CD4-positive, CD25-positive, alpha-beta regulatory T cell (primary cell): ENCODE data around the gene NCKAP5. TPM values are rescaled to one million over a fixed set of nuclear protein-coding genes. Genes with fewer than 3 reads are reported as not detected.

Experiments used
- ATAC-seq, 2 donors: fragments of 150-1000 bp; cut with Tn5 transposase; one replicate each; pipeline ENCODE4 v1.10.0; 2021; ENCODE audit warnings: low read depth in 2 of 2, moderate number of reproducible peaks in 2 of 2, moderate library complexity in 1 of 2
- DNase-seq, 3 donors: peaks; one replicate each; pipeline versions ENCODE4 v3.0.0 to v3.0.0-alpha.2; 2012 to 2022; ENCODE audit warnings: mixed read lengths in 1 of 3
- H3K27ac ChIP-seq: one replicate; pipeline ENCODE4 v1.7.0; 2013; ENCODE audit warnings: mild to moderate bottlenecking, low read length; ENCODE audit not compliant: insufficient read depth, poor library complexity, severe bottlenecking
- H3K27me3 ChIP-seq: one replicate; pipeline ENCODE4 v1.7.0; 2013; ENCODE audit warnings: low read length; ENCODE audit not compliant: control insufficient read depth, insufficient read depth
- H3K36me3 ChIP-seq: one replicate; pipeline ENCODE4 v1.7.0; 2013; ENCODE audit warnings: mild to moderate bottlenecking, low read length, moderate library complexity; ENCODE audit not compliant: control insufficient read depth, insufficient read depth
- H3K4me1 ChIP-seq: 2 replicates; pipeline ENCODE4 v1.7.0; 2013; ENCODE audit warnings: mild to moderate bottlenecking, low read length; ENCODE audit not compliant: insufficient read depth, control insufficient read depth, poor library complexity, severe bottlenecking
- H3K4me3 ChIP-seq: one replicate; pipeline ENCODE4 v1.7.0; 2013; ENCODE audit warnings: low read depth, mild to moderate bottlenecking, low read length, moderate library complexity
- H3K9me3 ChIP-seq, 2 experiments: 1 replicate in 1 of 2; 2 replicates in 1 of 2; pipeline ENCODE4 v1.7.0; 2013; ENCODE audit warnings: low read length in 2 of 2, mild to moderate bottlenecking in 1 of 2, moderate library complexity in 1 of 2; ENCODE audit not compliant: control insufficient read depth in 2 of 2
- H3K27ac Mint-ChIP-seq, 3 donors: one replicate each; pipeline ENCODE4 v1.8.0; 2020 to 2022; ENCODE audit warnings: mild to moderate bottlenecking in 3 of 3, mixed read lengths in 3 of 3, moderate library complexity in 2 of 3
- H3K27me3 Mint-ChIP-seq: one replicate; pipeline ENCODE4 v1.8.0; 2022; ENCODE audit warnings: mild to moderate bottlenecking, mixed read lengths
- H3K36me3 Mint-ChIP-seq: one replicate; pipeline ENCODE4 v1.8.0; 2020; ENCODE audit warnings: mixed read lengths
- H3K4me1 Mint-ChIP-seq, 4 donors: one replicate each; pipeline ENCODE4 v1.8.0; 2020 to 2022; ENCODE audit warnings: mixed read lengths in 4 of 4, mild to moderate bottlenecking in 1 of 4
- H3K4me3 Mint-ChIP-seq, 4 donors: one replicate each; pipeline ENCODE4 v1.8.0; 2020 to 2022; ENCODE audit warnings: mild to moderate bottlenecking in 4 of 4, mixed read lengths in 4 of 4, moderate library complexity in 3 of 4
- H3K9me3 Mint-ChIP-seq, 7 donors: one replicate each; pipeline ENCODE4 v1.8.0; 2020 to 2022; ENCODE audit warnings: mixed read lengths in 7 of 7, mild to moderate bottlenecking in 3 of 7, moderate library complexity in 2 of 7
- polyA plus RNA-seq, 4 donors: library from polyadenylated mRNA; unstranded; fragments of 300-500 nt; fragmentation: Illumina TruSeq; gene quantifications; one replicate each; pipeline ENCODE4 v1.2.3, GENCODE V29; 2021
- total RNA-seq: library from RNA; stranded (reverse); gene quantifications from one replicate; pipeline ENCODE4 v1.2.3, GENCODE V29; 2022

NCKAP5 gene
- total and polyA plus RNA-seq, 5 donors from 2014 or later = not detected

DNA sequence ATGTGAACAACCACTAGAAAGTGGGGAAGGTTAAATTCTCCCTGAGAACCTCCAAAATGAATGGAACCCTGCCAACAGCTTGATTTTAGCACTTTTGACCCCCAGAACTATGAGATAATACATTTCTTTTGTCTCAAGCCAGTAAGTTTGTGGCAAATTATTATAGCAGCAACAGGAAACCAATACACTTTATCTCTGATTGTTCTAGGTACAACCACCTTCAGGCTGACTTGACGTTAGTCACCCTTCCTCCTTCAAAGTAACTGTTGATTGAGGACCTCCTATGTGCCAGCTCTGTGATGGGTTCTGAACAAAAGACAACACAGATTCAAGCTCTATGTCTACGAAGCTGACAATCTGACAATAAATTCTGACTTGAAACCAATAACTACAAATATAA, 318.9 kb downstream of the NCKAP5 start:
- H3K4me3 Mint-ChIP-seq = no peak overlapping the region
- no peak overlapping the region for H3K4me3 ChIP-seq
- no peak for ATAC-seq
- no peak for DNase-seq
- no peaks in the 10 kb centered on the region for H3K9me3 ChIP-seq
- H3K27ac Mint-ChIP-seq = no peak overlapping the region
- no peak overlapping the region for H3K27ac ChIP-seq
- no peaks in the 10 kb centered on the region for H3K4me1 Mint-ChIP-seq
- no peaks in the 10 kb centered on the region for H3K36me3 ChIP-seq
- no peaks in the 10 kb centered on the region for H3K36me3 Mint-ChIP-seq
- no peaks in the 10 kb centered on the region for H3K27me3 Mint-ChIP-seq
- H3K9me3 Mint-ChIP-seq = peaks cover 0 to 6% (median 2%) of the 10 kb centered on the region in 7 donors
- H3K27me3 ChIP-seq = no peaks in the 10 kb centered on the region
- H3K4me1 ChIP-seq = no peaks in the 10 kb centered on the region

DNA sequence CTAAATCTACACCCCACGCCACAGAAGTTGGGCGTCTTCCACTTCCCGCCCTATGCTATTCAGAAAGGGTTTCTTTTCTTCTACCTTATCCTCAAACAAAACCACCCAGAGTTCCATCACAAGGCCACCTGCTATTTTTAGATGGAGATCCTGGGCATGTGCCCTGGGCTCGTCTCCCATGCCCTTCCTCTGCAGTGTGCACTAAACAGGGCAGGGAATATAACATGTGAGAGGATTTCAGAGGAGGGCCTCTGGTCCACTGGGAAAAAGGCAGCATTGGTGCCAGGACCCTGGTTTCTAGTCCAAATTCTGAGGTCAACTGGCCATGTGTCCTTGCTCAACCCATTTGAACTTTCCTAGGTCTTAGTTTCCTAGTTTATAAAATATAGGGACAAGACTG, 320.0 kb downstream of the NCKAP5 start:
- Mint-ChIP-seq H3K4me1 (no peaks in the 10 kb centered on the region), H3K27ac (no peak overlapping the region), H3K27me3 (no peaks in the 10 kb centered on the region), H3K9me3 (peaks cover 0 to 13% (median 2%) of the 10 kb centered on the region in 7 donors), H3K36me3 (no peaks in the 10 kb centered on the region), H3K4me3 (no peak overlapping the region)
- no peak for DNase-seq
- no peak overlapping the region for H3K4me3 ChIP-seq
- no peaks in the 10 kb centered on the region for H3K4me1 ChIP-seq
- no peaks in the 10 kb centered on the region for H3K27me3 ChIP-seq
- H3K9me3 ChIP-seq = no peaks in the 10 kb centered on the region
- ATAC-seq = no peak
- H3K36me3 ChIP-seq = no peaks in the 10 kb centered on the region
- H3K27ac ChIP-seq = no peak overlapping the region

DNA sequence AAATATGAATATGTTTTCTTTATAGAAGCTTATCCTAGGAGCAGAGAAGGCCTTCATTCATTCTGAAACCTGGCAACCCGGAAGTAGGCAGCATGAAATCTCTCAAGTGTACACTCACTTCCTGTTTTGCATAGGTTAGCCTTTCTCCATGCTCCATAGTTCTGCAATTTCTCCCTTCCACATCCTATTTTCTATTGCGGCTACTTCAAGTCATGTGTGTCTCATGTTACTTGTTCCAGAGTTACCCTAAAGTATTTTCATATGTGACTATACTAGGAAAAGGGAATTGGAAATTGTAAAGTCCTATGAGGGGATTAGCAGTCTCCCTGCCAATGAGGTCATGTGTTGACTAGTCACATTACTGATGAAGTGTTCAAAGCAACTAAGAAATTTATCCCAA, 320.6 kb downstream of the NCKAP5 start:
- Mint-ChIP-seq H3K27ac (no peak overlapping the region), H3K4me1 (no peaks in the 10 kb centered on the region), H3K4me3 (no peak overlapping the region), H3K9me3 (peaks cover 0 to 13% (median 2%) of the 10 kb centered on the region in 7 donors), H3K36me3 (no peaks in the 10 kb centered on the region), H3K27me3 (no peaks in the 10 kb centered on the region)
- no peaks in the 10 kb centered on the region for H3K27me3 ChIP-seq
- H3K27ac ChIP-seq = no peak overlapping the region
- no peaks in the 10 kb centered on the region for H3K9me3 ChIP-seq
- H3K4me3 ChIP-seq = no peak overlapping the region
- no peaks in the 10 kb centered on the region for H3K4me1 ChIP-seq
- no peak for DNase-seq
- no peak for ATAC-seq
- H3K36me3 ChIP-seq = no peaks in the 10 kb centered on the region

DNA sequence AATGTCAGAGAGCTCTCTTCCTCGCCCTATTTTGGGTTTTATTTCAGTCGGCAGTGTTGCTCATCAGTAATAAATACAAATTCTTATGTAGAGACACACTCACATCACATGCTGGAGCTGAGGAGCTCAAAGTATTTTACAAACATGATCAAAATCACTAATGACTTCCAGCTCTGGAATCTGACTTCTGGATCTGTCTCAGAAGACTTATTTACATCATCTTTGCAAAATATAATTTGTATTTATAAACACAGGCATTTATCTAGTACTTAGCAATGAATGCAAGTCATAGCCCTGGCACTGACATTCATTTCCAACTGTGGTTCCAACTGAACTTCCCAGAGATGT, 327.1 kb downstream of the NCKAP5 start:
- no peaks in the 10 kb centered on the region for H3K36me3 Mint-ChIP-seq
- DNase-seq = no peak
- no peak overlapping the region for H3K27ac Mint-ChIP-seq
- no peak overlapping the region for H3K4me3 Mint-ChIP-seq
- Histone ChIP-seq H3K4me3 (no peak overlapping the region), H3K4me1 (no peaks in the 10 kb centered on the region), H3K27me3 (no peaks in the 10 kb centered on the region), H3K9me3 (no peaks in the 10 kb centered on the region), H3K27ac (no peak overlapping the region), H3K36me3 (no peaks in the 10 kb centered on the region)
- H3K9me3 Mint-ChIP-seq = peaks cover 0 to 11% (median 0%) of the 10 kb centered on the region in 7 donors
- H3K27me3 Mint-ChIP-seq = peaks cover 5% of the 10 kb centered on the region
- H3K4me1 Mint-ChIP-seq = no peaks in the 10 kb centered on the region
- no peak for ATAC-seq

DNA sequence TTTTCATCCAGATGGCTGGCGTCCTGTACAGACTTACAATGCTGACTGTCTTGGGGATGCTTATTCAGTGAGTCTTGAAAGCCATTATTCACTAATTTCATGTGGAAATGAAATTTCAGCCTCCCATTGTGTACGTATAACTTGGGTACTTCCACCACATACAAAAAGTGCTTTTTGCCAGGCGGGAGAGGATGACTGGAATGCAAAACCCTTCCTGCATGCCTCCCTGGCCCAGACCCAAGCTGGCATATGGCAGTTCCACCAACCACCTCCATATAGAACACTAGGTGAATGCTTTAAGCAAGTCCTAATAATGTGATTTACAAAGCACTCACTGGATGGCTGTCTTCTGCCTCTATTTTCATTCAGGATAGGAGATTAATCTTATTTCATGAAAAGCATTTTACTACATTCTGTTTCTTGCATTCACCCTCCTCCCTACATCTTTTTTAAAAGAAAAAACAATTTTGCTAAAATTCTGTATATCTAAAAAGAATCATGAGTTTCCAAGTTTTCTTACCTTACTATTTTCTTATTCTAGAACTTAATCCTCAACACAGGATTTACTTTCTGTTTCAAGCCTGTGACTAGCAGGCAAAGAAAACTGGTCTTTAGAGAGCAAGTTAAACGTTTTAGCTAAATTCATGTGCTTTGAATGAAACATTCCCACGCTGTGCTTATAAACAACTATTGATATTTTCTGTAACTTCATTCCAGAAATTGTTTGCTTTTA, 327.6 kb downstream of the NCKAP5 start:
- no peaks in the 10 kb centered on the region for H3K36me3 Mint-ChIP-seq
- Histone ChIP-seq H3K36me3 (no peaks in the 10 kb centered on the region), H3K4me1 (no peaks in the 10 kb centered on the region), H3K27ac (no peak overlapping the region), H3K4me3 (no peak overlapping the region), H3K27me3 (no peaks in the 10 kb centered on the region), H3K9me3 (no peaks in the 10 kb centered on the region)
- H3K4me1 Mint-ChIP-seq = no peaks in the 10 kb centered on the region
- no peak for DNase-seq
- peaks cover 5% of the 10 kb centered on the region for H3K27me3 Mint-ChIP-seq
- no peak for ATAC-seq
- H3K27ac Mint-ChIP-seq = no peak overlapping the region
- peaks cover 0 to 11% (median 0%) of the 10 kb centered on the region in 7 donors for H3K9me3 Mint-ChIP-seq
- no peak overlapping the region for H3K4me3 Mint-ChIP-seq

DNA sequence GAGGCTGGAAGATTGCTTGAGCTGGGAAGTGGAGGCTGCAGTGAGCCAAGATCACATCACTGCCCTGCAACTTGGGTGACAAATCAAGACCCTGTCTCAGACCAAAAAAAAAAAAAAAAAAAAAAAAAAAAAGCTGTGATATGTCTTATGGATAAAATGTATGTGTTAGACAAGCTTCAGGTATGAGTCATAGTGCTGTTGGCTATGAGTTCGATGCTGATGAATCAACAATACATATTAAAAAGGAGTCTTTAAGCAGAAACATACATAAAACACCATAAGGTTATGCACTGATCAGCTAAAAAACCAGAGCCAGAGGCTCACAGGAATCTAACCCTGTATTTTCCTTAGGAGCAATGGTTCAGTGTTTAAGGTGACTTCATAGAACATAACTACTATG, 332.3 kb downstream of the NCKAP5 start:
- no peaks in the 10 kb centered on the region for H3K36me3 ChIP-seq
- Mint-ChIP-seq H3K4me3 (no peak overlapping the region), H3K27ac (no peak overlapping the region), H3K4me1 (no peaks in the 10 kb centered on the region), H3K9me3 (peaks cover 0 to 4% (median 0%) of the 10 kb centered on the region in 7 donors), H3K27me3 (peaks cover 5% of the 10 kb centered on the region), H3K36me3 (no peaks in the 10 kb centered on the region)
- H3K27me3 ChIP-seq = no peaks in the 10 kb centered on the region
- no peaks in the 10 kb centered on the region for H3K9me3 ChIP-seq
- no peak overlapping the region for H3K27ac ChIP-seq
- no peak for DNase-seq
- no peak overlapping the region for H3K4me3 ChIP-seq
- no peaks in the 10 kb centered on the region for H3K4me1 ChIP-seq
- no peak for ATAC-seq

DNA sequence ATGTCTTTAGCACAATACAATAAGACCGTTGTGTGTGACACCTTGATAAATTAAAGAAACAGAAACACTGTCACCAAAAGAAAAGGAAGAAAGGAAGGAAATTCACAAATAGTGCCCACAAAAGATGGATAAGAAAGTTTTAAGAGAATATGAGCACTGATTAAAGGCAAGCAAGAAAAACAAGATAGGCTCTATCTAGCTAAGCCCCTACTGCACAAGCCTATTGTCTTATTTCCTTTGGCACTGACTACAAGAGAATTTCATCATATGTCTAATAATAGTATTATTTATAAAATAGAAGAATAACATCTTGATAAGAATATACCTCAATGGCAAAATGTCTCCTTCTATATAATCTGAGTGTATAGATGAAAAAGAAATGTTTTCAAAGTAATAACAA, 335.7 kb downstream of the NCKAP5 start:
- H3K4me3 Mint-ChIP-seq = no peak overlapping the region
- no peaks in the 10 kb centered on the region for H3K4me1 ChIP-seq
- H3K27me3 ChIP-seq = no peaks in the 10 kb centered on the region
- H3K27me3 Mint-ChIP-seq = no peaks in the 10 kb centered on the region
- no peak overlapping the region for H3K4me3 ChIP-seq
- H3K36me3 ChIP-seq = no peaks in the 10 kb centered on the region
- H3K4me1 Mint-ChIP-seq = no peaks in the 10 kb centered on the region
- no peaks in the 10 kb centered on the region for H3K9me3 ChIP-seq
- no peak for DNase-seq
- H3K9me3 Mint-ChIP-seq = peaks cover 0 to 6% (median 3%) of the 10 kb centered on the region in 7 donors
- H3K27ac ChIP-seq = no peak overlapping the region
- ATAC-seq = no peak
- no peak overlapping the region for H3K27ac Mint-ChIP-seq
- H3K36me3 Mint-ChIP-seq = no peaks in the 10 kb centered on the region

DNA sequence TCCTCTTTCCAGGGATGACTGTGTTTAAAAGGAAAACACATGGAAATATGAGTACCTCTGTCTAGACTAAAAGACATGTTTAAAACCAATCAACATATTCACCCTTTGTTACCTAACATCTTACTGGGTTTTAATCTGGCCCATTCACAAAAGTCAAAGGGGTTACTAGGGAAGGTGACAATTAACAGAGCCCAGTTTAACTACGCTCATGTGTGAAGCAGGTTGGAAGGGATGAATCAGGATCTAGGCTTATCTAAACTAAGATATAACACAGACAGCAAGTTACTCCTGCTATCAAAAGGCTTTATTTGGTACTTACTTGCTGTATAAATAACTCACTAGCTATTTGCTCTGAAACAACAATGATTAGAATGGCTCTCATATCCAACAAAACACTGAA, 337.0 kb downstream of the NCKAP5 start:
- no peak for ATAC-seq
- H3K27me3 ChIP-seq = no peaks in the 10 kb centered on the region
- no peaks in the 10 kb centered on the region for H3K36me3 Mint-ChIP-seq
- no peaks in the 10 kb centered on the region for H3K4me1 ChIP-seq
- H3K27ac ChIP-seq = no peak overlapping the region
- H3K36me3 ChIP-seq = no peaks in the 10 kb centered on the region
- no peak overlapping the region for H3K27ac Mint-ChIP-seq
- no peaks in the 10 kb centered on the region for H3K9me3 ChIP-seq
- no peaks in the 10 kb centered on the region for H3K4me1 Mint-ChIP-seq
- H3K4me3 ChIP-seq = no peak overlapping the region
- H3K9me3 Mint-ChIP-seq = peaks cover 0 to 6% (median 4%) of the 10 kb centered on the region in 7 donors
- no peaks in the 10 kb centered on the region for H3K27me3 Mint-ChIP-seq
- no peak for DNase-seq
- no peak overlapping the region for H3K4me3 Mint-ChIP-seq
